HG02571 (cell line): Measurements from ENCODE around the gene CDKN3.
A peak's percentile ranks its signal among the peaks of the same experiment; 100 is the strongest.

Experiments
- ATAC-seq: cut with Tn5 transposase; IDR thresholded peaks from one replicate; pipeline ENCODE4 v1.9.1; 2021; ENCODE audit warnings: mild to moderate bottlenecking, moderate library complexity; ENCODE audit not compliant: unreplicated experiment

Gene CDKN3, protein sequence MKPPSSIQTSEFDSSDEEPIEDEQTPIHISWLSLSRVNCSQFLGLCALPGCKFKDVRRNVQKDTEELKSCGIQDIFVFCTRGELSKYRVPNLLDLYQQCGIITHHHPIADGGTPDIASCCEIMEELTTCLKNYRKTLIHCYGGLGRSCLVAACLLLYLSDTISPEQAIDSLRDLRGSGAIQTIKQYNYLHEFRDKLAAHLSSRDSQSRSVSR

DNA sequence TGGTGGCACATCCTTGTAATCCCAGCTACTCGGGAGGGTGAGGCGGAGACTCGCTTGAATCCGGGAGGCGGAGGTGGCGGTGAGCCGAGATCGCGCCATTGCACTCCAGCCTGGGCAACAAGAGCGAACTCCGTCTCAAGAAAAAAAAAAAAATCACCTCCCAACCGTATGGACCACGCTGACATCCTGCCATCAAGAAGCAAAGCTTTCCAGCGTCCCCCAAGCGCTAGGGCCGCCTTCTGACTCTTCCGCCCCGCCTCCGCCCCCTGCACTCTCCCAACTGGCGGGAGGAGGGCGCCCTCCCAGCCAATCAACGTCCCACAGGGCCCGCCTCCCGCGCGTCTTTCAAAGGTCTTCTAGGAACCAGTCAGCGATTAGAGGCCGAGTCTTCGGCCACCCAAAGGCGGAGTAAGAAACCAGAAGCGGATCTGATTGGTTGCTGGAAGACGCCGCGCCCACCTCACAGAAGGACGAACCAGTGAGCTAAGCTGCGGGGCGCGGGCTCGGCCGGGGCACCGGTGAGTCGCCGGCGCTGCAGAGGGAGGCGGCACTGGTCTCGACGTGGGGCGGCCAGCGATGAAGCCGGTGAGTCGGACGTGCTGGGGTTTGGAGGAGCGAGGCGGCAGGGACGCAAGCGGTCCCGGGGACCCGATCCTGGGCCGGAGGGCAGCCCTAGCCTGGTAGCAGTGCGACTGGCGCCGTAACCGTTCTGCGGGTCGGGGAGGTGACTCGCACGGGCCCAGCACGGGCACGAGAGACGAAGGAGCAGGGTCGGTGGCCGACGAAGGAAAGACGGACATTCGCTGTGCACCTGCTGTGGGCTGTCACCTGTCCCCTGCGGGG, at the start of gene CDKN3:
Gene CDKN3 (plus strand): TSS at position 515 of the 843 bp plus-strand sequence. CDS start 62 bp downstream, at position 577.
- peak; percentile 98 for ATAC-seq

DNA sequence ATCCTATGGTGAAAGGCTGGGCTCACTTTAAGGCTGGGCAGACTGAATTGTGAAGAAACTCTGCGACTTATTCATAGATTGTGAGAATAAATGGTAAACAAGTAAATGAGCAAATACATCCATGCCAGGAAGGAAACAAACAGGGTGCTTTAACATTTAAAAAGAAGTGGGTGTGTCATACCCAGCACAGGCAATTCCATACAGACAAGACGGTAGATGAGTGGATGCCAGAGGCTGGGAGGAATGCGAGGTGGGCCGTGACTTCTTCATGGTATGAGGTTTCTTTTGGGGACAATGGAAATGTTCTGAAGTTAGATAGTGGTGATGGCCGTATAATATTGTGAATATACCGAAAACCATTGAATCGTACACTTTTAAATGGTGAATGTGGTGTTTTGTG, 49.8 kb upstream of the CDKN3 start:
- no peak for ATAC-seq

DNA sequence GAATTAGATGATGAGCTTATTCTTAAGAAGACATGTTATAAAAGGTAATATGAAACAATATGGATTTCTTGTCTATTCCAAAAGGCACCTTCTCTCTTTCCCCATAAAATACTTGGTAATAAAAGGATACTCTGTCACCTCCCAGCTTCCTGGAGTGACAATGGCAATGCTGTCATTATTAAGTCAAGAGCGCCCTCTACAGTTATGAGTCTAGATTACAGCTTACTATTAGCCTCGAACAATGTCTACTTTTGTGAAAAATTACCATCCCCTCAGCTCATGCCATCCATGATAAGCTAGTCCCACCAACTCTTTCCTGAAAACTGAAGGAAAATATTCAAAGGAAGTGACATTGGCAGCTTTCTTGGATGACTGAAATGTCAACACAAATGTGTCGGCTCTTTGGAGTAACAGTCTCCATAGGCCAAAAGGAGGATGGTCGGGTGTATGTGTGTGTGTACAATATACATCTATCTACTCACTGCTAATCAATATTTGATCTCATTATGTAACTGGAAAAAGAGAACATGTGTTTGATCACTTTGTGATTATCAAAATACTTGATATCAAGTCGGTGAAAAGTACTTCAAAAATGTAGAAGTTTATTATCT, 48.7 kb upstream of the CDKN3 start:
- ATAC-seq, result no peak

DNA sequence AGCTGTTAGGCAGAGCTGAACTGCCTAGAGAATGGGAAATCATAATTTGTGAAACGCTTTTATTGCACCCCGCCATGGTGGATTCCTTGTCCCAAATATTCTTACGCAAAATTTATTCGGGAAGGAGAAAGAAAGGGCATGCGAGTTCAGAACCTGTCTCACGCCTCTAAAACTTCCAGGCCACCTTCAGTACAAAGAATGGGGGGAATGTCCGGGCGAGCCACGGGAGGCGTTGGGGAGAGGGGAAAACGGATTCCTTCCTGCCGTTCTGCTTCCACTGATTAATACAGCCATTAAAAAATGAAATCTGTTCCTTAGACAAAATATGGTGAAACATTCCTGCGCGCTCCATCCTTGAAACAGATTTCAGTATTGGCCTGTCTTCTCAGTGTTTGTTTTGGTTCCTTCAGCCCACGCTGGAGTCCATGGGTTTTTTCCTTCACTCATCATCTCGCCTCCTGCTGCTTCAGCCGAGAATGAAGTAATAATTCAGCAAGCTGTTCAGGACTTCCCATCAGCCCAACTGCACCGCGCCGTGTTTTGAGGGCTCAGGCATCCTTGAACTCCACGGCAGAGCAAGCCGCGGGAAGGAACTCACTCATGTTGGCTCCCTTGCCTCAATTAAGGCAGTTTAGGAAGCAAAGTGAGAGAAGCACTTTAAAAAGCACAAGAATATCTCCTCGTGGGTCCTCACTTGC, 47.7 kb upstream of the CDKN3 start:
- ATAC-seq, result no peak

DNA sequence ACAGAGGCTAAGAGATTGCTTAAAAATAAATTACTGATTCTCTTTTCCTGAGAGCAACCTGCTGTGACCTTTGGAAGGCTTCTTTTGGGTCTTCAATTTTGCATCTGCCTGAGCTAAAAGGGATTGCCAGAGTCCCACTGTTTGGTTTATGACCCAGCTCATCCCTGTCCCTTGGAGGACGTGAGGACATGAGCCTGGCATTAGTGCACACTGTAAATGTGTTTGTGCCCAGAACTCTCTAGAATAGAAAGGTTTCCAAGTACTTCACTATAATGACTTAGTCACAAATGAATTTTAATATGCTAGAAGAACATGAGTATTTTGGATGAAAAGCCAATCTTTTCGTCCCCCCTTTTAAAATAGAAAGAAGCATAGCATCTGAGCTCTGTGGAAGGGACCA, 47.1 kb upstream of the CDKN3 start:
- no peak for ATAC-seq

DNA sequence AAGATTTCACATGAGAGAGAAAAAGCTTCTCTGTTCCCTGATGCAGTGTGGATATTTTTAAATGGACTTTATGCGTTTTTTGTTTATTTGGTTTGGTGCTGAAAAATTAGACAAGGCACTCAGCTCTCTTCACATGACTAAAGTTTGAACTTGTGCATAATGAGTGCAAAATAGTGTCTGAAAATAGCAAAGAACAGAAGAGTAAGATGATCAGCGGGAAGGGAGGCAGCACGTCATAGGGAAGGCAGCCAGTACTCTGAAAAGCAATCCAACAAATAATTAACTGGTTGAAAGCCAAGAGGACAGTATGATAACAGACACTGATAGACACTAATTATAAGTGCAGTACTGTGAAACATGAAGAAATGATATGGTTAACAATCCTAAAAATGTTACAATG, 46.6 kb upstream of the CDKN3 start:
- ATAC-seq, result no peak

DNA sequence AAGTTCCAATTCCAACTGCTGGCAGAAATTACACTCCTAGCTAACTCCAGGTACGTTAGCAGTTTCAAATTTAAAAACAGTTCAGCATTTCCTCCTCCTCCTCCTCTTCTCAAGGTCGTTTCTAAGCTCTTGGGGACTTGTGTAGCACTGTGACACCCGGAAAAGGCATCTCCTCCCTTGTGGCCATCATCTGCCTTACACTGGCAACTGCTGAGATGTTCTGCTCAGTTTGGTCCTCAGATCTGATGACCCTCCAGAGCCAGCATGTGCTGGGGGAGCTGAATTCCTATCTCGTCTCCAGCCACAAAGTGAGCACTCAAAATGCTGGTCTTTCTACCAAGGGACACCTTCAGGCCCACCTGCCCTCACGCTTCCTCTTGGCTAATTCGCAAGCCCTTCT, 43.5 kb upstream of the CDKN3 start:
- no peak for ATAC-seq

DNA sequence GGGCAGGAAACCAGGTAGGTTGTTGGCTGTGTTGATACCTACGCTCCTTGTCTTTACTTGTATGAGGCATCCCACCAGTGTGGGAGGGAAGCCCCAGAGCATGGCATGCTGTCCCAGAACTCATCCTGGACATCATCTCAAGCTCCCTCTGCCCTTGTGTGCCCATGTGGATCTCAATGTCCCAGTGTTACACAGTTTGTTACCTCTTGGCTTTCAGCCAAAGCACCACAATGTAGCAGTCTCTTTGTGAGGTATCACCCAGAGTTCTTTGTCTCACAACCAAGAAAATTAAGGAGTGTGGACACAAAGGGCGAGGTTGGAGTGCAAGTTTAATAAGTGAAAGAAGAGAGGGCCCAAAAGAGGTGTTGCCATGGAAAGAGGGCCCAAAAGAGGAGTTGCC, 43.1 kb upstream of the CDKN3 start:
- ATAC-seq, result no peak

DNA sequence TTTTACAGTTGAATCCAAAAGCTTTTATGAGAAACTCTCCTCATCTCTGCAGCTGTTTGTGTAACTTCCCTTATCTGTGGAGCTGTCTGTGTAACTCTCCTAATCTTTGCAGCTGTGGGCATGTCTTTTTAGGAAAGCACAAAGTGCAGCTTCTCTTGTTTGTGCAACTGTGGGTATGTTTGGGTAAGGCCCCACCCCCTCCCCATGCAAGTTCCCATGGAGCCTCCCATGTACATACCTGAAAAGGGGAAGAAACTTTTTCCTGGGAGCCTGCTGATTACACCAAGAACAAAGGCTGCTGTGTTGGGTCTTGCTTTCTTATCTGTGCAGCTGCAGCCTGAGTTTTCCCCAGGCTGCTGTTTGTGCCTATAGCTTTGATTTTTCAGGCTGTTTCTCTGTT, 42.7 kb upstream of the CDKN3 start:
- no peak for ATAC-seq

DNA sequence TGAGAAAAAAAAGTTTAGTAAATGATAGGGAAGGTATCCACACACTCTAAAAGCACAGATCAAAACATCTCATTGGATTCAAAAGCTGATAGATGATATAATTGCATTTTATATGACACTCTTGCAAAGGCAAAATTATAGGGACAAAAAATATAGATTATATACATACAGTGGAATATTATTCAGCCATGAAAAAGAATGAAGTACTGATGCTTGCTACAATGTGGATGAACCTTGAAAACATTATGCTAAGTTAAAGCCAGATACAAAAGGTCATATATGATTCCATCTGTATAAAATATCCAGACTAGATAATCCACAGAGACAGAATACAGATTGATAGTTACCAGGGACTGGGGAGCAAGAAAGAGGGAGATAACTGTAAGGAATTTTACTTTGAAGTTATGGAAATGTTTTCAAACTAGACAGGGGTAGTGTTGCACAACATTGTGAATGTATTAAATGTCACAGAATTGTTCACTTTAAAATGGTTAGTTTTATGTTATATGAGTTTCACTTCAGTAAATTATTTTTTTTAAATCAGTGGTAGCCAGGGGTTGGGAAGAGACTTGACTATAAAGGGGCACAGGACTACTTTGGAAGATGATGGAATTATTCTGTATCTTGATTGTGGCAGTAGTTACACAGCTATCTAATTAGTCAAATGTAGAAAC, 41.7 kb upstream of the CDKN3 start:
- no peak for ATAC-seq

DNA sequence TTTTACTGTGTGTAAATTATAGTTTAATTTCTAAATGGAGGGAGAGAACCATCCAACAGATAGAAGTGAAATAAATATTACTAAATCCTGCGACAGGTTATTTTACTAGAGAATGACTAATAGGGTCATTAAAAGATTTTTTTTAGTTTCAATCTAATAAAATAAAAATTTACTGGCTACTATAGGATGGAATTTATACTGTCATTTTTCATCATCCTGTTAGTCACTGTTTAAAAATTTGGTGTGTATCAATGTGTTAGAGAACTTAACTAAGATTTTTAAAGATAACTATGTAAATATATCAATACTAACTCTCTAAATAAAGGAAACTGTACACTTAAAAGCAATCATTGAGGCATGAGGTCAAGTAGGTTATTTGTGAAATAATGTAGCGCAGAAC, 41.1 kb upstream of the CDKN3 start:
- ATAC-seq, result no peak

DNA sequence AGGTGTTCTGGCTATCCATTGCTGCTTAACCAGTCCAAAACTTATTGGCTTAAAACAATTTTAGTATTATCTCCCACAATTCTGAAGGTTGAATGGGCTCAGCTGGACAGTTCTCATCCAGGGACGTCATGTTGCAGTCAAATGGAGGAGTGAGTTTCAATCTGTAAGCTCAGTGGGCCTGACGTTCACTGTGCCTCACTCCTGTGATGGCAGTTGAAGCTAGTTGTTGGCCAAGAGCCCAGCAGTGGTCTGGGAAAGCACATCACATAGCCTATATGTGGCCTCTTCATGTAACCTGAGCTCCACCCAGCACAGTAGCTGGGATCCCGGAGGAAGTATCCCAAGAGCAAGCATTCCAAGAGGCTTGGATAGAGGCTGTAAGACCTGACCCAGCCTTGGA, 40.6 kb upstream of the CDKN3 start:
- no peak for ATAC-seq

DNA sequence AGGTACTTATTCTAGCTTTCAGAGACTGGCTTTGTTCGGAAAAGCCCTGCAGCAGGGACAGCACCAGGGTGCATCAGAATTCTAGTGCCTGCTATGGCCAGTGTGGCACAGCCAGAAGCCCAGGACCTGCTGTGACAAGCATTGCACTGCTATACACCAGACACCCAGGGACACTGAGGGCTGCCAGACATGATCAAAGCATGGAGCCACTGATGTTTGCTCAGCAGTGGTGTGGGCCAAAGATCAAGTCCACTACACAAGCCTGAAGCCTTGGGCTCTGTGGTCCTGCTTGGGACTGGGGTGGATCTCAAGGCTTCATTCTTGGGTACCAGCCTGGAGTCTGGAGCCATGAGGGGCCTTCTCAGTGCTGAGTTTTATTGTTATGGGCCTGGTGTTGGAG, 36.1 kb upstream of the CDKN3 start:
- no peak for ATAC-seq

DNA sequence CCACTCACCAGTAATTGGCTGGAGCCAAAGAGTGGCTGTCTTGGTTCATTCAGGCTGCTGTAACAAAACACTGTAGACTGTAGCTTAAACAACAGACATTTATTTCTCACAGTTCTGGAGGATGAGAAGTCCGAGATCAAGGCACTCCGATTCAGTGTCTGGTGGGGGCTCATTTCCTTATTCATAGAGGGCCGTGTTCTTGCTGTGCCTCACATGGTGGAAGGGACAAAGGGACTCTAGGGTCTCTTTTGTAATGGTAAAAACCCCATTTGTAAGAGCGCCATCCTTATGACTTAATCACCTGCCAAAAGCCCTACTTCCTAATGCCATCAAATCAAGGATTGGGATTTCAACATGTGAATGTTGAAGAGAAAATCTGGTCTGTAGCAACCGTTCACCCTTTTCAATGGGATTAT, 34.7 kb upstream of the CDKN3 start:
- ATAC-seq, result no peak

DNA sequence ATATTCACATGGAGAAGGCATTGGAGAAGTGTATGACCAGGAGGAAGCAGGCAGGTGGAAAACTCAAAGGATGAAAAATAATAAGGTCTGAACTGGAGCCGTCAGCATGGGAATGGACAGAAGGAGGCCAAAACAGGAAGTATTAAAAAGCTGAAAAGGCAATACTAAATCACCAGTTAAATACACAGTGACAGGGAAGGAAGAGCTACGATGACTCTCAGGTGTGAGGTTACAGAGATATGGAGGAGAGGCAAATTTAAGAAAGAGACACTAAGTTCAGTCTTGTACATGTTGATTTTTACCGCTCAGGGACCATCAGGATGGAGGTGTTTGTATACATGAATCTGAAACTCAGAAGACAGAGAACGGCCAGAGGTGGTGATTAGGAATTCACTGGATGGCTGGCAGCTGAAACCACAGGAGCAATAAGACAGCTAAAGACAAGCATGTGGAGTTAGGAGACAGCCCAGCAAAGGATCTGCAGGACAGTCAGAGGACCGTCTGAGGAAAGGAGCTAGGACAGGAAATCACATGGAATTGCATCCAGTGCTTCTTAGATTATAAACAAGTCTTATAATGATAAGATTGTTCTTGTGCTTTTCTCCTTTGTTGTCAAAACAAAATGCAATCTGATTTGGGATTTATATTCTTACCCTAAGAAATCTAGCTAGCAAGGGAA, 33.9 kb upstream of the CDKN3 start:
- ATAC-seq, result no peak

DNA sequence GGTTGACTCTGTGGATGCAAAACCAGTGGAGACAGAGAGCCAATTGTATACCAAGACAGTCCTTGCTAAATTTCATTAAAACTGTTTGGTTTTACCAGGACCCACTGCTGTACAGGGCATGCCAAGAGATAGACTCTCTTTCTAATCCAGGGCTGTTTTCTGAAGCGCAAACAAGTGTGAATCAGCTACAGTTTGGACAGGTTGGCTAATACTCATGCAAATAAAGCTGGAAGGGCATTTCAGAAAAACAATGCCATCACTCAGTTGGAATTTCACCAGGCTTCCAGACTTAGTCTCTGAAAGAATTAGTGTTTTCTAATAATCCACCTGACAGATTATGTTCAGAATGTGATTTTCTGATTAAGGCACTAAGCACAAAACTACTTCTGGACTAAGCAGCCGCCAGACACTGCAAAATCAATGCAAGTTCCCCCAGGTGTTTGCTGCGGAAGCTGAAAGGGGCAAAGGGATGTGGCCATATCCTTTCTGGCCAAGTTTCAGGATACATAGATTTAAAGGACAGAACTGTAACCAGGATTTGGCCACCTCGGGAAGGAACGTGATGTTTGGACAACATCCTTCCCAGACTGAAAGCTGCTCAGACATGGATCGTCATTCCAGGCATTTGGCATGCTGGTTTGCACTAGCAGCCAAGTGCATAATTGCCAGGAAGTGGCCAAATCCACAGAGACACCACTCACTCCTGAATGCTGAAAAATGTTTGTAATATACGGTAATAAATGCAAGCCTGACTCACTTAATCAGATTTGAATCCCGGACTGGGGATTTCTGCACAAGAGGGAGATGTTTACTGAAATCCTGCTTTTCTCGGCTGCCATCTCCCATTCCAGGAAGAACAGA, 32.0 kb upstream of the CDKN3 start:
- no peak for ATAC-seq

DNA sequence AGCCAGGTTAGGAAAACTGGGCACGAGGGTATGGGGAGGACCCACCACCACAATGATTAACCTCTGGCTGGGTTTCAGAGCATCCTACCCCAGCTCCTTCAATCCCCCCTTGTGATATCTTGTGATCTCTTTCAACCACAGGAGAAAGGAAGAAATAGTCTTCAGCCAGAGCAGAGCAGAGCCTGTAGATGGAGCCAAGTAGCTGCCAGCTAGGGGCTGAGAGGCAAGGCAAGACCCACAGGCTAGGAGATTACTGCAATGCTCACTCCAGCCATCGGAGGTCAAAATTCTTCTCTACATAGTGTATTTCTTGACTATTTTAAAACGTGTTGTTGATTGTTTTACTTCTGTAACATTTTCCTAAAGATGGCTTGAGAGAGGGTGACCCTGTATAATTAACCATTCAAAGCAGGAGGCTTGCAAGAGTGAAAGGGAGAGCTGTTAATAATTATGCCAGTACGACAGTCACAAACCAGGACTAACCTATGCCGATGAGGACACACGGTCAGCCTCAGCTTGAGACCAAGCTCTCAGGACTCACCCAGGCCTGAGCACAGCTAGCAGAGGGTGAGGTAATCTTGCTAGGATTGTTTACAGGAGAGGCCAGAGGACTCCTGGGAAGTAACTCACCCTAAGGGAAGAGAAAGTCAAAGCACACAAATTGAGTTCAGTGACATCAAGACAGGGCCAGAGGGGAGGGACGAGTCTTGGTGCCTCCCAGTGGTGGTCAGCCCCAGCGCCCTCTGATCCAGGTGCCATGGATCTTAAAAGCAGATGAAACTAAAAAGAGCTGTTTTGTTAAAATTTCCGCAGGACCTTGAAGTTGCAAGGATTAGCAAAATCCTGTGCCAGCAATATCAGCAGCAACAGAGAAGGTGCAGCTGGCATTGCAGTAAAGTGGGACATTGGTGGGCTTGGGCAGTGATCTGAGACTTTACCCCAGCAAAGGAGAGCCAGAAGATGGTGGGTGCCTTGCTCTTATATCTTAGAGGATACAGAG, 29.8 kb upstream of the CDKN3 start:
- no peak for ATAC-seq

DNA sequence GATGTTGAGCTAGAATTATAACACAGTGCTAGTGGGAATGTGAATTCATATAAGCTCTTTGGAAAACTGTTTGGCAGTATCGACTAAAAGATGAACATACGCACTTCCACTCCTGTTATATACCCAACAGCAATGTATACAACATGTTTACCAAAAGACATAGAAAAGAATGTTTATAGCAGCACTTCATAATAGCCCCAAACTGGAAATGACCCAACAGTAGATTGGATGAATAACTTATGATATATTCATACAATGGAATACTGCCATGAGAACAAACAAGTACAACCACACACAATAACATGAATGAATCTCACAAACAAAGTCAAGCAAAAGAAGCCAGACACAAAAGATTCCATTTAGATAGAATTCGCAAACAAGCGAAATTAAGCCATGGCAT, 28.5 kb upstream of the CDKN3 start:
- ATAC-seq, result no peak
